ENCODE results near the gene PRDM2. TPM values are rescaled to one million over a fixed set of nuclear protein-coding genes. Genes with fewer than 3 reads are reported as not detected.

Gene PRDM2
- total RNA-seq, 5 donors from 2014 or later (not counting 1 experiment from before 2014, with no cell fraction given), result 93.3 to 162 (median 99.4) TPM

DNA sequence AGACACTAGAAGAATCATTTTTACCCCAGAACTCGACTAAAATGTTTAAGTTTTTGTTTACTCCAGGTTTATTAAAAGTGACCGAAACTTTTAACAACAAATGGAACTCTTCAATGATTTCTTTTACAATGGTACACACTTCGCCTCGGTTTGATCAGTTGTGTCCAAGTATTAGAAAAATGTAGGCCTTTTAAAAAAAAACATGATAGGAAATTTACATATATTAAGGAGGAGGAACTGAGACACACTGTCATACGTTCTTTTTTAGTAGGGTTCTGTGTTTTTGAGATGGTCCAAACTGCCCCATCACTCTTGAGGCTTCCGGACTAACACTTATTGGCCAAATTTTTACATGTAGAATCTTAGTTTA, 1.3 kb downstream of the PRDM2 start:
- Mint-ChIP-seq H3K4me3 (peak overlapping the region; percentile 92 to 98 (median 94)), H3K4me1 (peaks cover 62 to 64% (median 62%) of the 10 kb centered on the region in 3 donors), H3K36me3 (peaks cover 8% of the 10 kb centered on the region), H3K27ac (peak overlapping the region; percentile 97), H3K27me3 (no peaks in the 10 kb centered on the region), H3K9me3 (peaks cover 0 to 4% (median 0%) of the 10 kb centered on the region in 3 donors)
- Histone ChIP-seq H3K9me3 (no peaks in the 10 kb centered on the region), H3K4me3 (ENCODE audit: control insufficient read depth in 1 of 2, extremely low read depth in 1 of 2, low read length in 1 of 2) (peak overlapping the region; percentile 74 to 80), H3K27ac (ENCODE audit: low read length) (peak overlapping the region; percentile 92), H3K4me1 (ENCODE audit: control insufficient read depth in 1 of 2, extremely low read depth in 1 of 2, insufficient read depth in 2 of 2, low read length in 2 of 2) (peaks cover 29 to 30% of the 10 kb centered on the region in 2 experiments), H3K36me3 (ENCODE audit: control insufficient read depth in 2 of 2, extremely low read depth in 1 of 2, insufficient read depth in 1 of 2, low read length in 1 of 2) (no peaks in the 10 kb centered on the region), H3K27me3 (replicated peaks in 1 of 2; ENCODE audit: control insufficient read depth in 2 of 2, extremely low read depth in 1 of 2, insufficient read depth in 2 of 2, low read length in 1 of 2) (peaks cover 0 to under 1% of the 10 kb centered on the region in 2 experiments)
- peak in 1 of 35 experiments; percentile 17 for DNase-seq
- ChIA-PET CTCF (interaction anchor here in 1 of 2 donors (0.8 to 1.1 kb wide), 3 partner anchors 24 to 48 kb away, joined by 3 to 5 read pairs (median 3); no protein-coding TSS in a partner anchor), POLR2A (interaction anchor here in 1 of 2 donors (0.6 to 1.2 kb wide), 5 partner anchors 28 to 55 kb away, joined by 3 to 15 read pairs (median 6); no protein-coding TSS in a partner anchor)
- no peak for ATAC-seq (replicated peaks in 1 of 4)
- 100% methylated on average over 1 of the region's 6 CpGs for WGBS (ENCODE audit: insufficient coverage)

- Mint-ChIP-seq H3K4me3 (peak overlapping the region; percentile 67 to 94 (median 76)), H3K4me1 (peaks cover 71 to 74% (median 71%) of the 10 kb centered on the region in 3 donors), H3K36me3 (peaks cover 9% of the 10 kb centered on the region), H3K9me3 (peaks cover 0 to 1% (median 0%) of the 10 kb centered on the region in 3 donors), H3K27me3 (no peaks in the 10 kb centered on the region), H3K27ac (peak overlapping the region; percentile 93 to 97)
- Histone ChIP-seq H3K4me3 (ENCODE audit: control insufficient read depth in 1 of 2, extremely low read depth in 1 of 2, low read length in 1 of 2) (peak overlapping the region in 1 of 2 donors; percentile 9), H3K27ac (ENCODE audit: low read length) (peak overlapping the region; percentile 92), H3K4me1 (ENCODE audit: control insufficient read depth in 1 of 2, extremely low read depth in 1 of 2, insufficient read depth in 2 of 2, low read length in 2 of 2) (peaks cover 31 to 32% of the 10 kb centered on the region in 2 experiments), H3K9me3 (no peaks in the 10 kb centered on the region), H3K27me3 (replicated peaks in 1 of 2; ENCODE audit: control insufficient read depth in 2 of 2, extremely low read depth in 1 of 2, insufficient read depth in 2 of 2, low read length in 1 of 2) (no peaks in the 10 kb centered on the region), H3K36me3 (ENCODE audit: control insufficient read depth in 2 of 2, extremely low read depth in 1 of 2, insufficient read depth in 1 of 2, low read length in 1 of 2) (no peaks in the 10 kb centered on the region)
- ATAC-seq (replicated peaks in 1 of 4), result peak; percentile 37 to 83 (median 42)
- 10% methylated on average over 2 of the region's 10 CpGs for WGBS (ENCODE audit: insufficient coverage)
- ChIA-PET POLR2A (interaction anchor here in 1 of 2 donors (0.5 to 1.6 kb wide), 10 partner anchors 11 to 84 kb away, joined by 3 to 27 read pairs (median 4); no protein-coding TSS in a partner anchor), CTCF (interaction anchor here (0.6 to 2.8 kb wide), 12 partner anchors 11 to 54 kb away, joined by 3 to 23 read pairs (median 4); no protein-coding TSS in a partner anchor)
- peak in 34 of 35 experiments; percentile 17 to 91 (median 72) for DNase-seq
Observed at GRCh38 chr1:13702425-13703127, 2.6 kb downstream of the PRDM2 start.

GRCh38 chr1:13703128-13703513, 3.1 kb downstream of the PRDM2 start:
- H3K4me3 Mint-ChIP-seq, result peak overlapping the region; percentile 67 to 94 (median 76)
- H3K4me3 ChIP-seq (ENCODE audit: control insufficient read depth in 1 of 2, extremely low read depth in 1 of 2, low read length in 1 of 2), result no peak overlapping the region
- no peaks in the 10 kb centered on the region for H3K9me3 Mint-ChIP-seq
- no peaks in the 10 kb centered on the region for H3K27me3 ChIP-seq (replicated peaks in 1 of 2; ENCODE audit: control insufficient read depth in 2 of 2, extremely low read depth in 1 of 2, insufficient read depth in 2 of 2, low read length in 1 of 2)
- peak in 1 of 4 experiments; percentile 14 for ATAC-seq (replicated peaks in 1 of 4)
- peaks cover 31 to 34% of the 10 kb centered on the region in 2 experiments for H3K4me1 ChIP-seq (ENCODE audit: control insufficient read depth in 1 of 2, extremely low read depth in 1 of 2, insufficient read depth in 2 of 2, low read length in 2 of 2)
- WGBS (ENCODE audit: insufficient coverage), result no CpG with 5 or more reads among the region's 2 CpGs
- H3K4me1 Mint-ChIP-seq, result peaks cover 75 to 77% (median 76%) of the 10 kb centered on the region in 3 donors
- ChIA-PET POLR2A (interaction anchor here in 1 of 2 donors (0.5 to 1.6 kb wide), 10 partner anchors 10 to 84 kb away, joined by 3 to 27 read pairs (median 4); no protein-coding TSS in a partner anchor), CTCF (interaction anchor here (0.6 to 2.8 kb wide), 11 partner anchors 10 to 54 kb away, joined by 3 to 23 read pairs (median 5); no protein-coding TSS in a partner anchor)
- H3K9me3 ChIP-seq, result no peaks in the 10 kb centered on the region
- no peaks in the 10 kb centered on the region for H3K27me3 Mint-ChIP-seq
- H3K36me3 Mint-ChIP-seq, result peaks cover 9% of the 10 kb centered on the region
- peak overlapping the region; percentile 92 for H3K27ac ChIP-seq (ENCODE audit: low read length)
- no peaks in the 10 kb centered on the region for H3K36me3 ChIP-seq (ENCODE audit: control insufficient read depth in 2 of 2, extremely low read depth in 1 of 2, insufficient read depth in 1 of 2, low read length in 1 of 2)
- peak overlapping the region; percentile 93 to 97 for H3K27ac Mint-ChIP-seq
- DNase-seq, result no peak

DNA sequence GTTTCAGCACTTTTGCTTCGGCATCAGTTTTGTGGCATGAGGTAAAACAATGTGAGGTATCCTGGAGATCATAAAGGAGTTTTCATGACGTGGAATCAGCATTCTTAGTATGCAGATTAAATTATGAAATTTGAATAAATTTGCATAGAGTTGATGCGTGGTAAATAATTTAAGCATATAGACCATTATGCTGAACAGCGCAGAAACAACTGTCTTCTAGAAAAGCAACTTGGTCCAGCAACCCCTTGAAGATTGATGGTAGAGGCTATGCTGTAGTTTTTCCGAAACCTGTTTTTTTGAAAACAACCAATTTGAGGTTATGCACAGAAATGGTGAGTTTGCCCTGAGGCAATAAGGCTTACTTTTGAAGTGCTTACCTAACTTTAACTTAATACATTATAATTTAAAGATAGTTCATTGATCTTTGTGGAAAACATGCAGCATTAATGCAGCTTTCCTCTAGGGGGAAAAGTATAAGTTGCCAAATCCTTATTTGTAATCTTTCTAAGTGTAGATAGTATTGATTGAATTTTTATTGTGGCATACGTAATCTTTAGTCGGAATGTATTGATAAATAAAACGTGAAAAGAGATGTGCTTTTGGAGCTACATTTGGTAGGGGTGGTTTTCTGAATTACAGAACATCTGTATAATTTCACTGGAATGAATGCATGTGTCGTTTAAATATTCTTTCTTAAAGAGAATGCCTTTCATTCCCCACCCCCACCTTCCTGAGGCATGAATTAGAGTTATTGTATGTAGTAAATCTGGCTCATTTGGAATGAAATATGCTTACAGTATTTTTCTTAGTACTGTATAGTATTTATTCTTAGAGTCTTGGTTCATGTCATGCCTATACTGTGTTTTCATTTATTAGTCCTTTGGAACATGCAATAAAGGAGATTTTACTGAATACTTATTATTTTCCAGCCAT, 3.8 kb downstream of the PRDM2 start:
- peaks cover 80 to 84% (median 83%) of the 10 kb centered on the region in 3 donors for H3K4me1 Mint-ChIP-seq
- H3K9me3 Mint-ChIP-seq, result no peaks in the 10 kb centered on the region
- Histone ChIP-seq H3K36me3 (ENCODE audit: control insufficient read depth in 2 of 2, extremely low read depth in 1 of 2, insufficient read depth in 1 of 2, low read length in 1 of 2) (no peaks in the 10 kb centered on the region), H3K27me3 (replicated peaks in 1 of 2; ENCODE audit: control insufficient read depth in 2 of 2, extremely low read depth in 1 of 2, insufficient read depth in 2 of 2, low read length in 1 of 2) (no peaks in the 10 kb centered on the region), H3K9me3 (no peaks in the 10 kb centered on the region), H3K4me3 (ENCODE audit: control insufficient read depth in 1 of 2, extremely low read depth in 1 of 2, low read length in 1 of 2) (no peak overlapping the region), H3K4me1 (ENCODE audit: control insufficient read depth in 1 of 2, extremely low read depth in 1 of 2, insufficient read depth in 2 of 2, low read length in 2 of 2) (peaks cover 29 to 39% of the 10 kb centered on the region in 2 experiments), H3K27ac (ENCODE audit: low read length) (peak overlapping the region; percentile 92)
- peaks cover 9% of the 10 kb centered on the region for H3K36me3 Mint-ChIP-seq
- no peak for ATAC-seq (replicated peaks in 1 of 4)
- POLR2A ChIA-PET, result interaction anchor here in 1 of 2 donors (0.6 to 1.6 kb wide), 8 partner anchors 10 to 48 kb away, joined by 3 to 27 read pairs (median 6); no protein-coding TSS in a partner anchor
- WGBS (ENCODE audit: insufficient coverage), result 100% methylated on average over 3 of the region's 9 CpGs
- CTCF ChIA-PET, result interaction anchor here (0.5 to 2.8 kb wide), 8 partner anchors 9 to 63 kb away, joined by 3 to 23 read pairs (median 8); no protein-coding TSS in a partner anchor
- H3K4me3 Mint-ChIP-seq, result peak overlapping the region in 1 of 3 donors; percentile 94
- peak overlapping the region; percentile 93 to 97 for H3K27ac Mint-ChIP-seq
- no peaks in the 10 kb centered on the region for H3K27me3 Mint-ChIP-seq
- peak in 1 of 35 experiments; percentile 14 for DNase-seq

DNA sequence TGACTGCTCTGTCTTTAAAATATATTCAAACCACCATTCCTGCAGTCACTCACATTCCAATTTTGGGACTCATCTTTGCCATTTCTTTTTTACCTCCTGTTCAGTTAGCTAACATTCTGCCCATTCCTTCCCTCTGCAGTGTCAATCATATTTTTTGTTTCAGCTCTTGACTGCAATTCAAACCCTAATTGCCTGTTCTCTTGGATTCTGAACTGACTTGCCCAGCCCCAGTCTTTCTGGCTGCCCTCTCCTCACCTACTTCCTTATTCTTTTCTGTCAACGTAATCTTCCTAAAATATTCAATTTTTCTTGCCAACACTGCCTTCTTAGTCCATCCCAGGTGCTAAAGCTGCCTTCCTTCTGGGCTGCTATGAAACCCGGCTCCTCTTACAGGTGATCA, 6.1 kb downstream of the PRDM2 start:
- H3K36me3 ChIP-seq (ENCODE audit: control insufficient read depth in 2 of 2, extremely low read depth in 1 of 2, insufficient read depth in 1 of 2, low read length in 1 of 2), result no peaks in the 10 kb centered on the region
- no peaks in the 10 kb centered on the region for H3K9me3 ChIP-seq
- H3K27me3 ChIP-seq (replicated peaks in 1 of 2; ENCODE audit: control insufficient read depth in 2 of 2, extremely low read depth in 1 of 2, insufficient read depth in 2 of 2, low read length in 1 of 2), result no peaks in the 10 kb centered on the region
- WGBS (ENCODE audit: insufficient coverage), result 60% methylated on average over 1 of the region's 2 CpGs
- CTCF ChIA-PET, result interaction anchor here (0.6 to 0.8 kb wide), 2 partner anchors 21 to 1686 kb away, joined by 3 to 4 read pairs; no protein-coding TSS in a partner anchor
- Mint-ChIP-seq H3K9me3 (no peaks in the 10 kb centered on the region), H3K36me3 (peaks cover 9% of the 10 kb centered on the region), H3K4me3 (peak overlapping the region in 1 of 3 donors; percentile 44), H3K4me1 (peaks cover 81 to 87% (median 83%) of the 10 kb centered on the region in 3 donors), H3K27me3 (no peaks in the 10 kb centered on the region), H3K27ac (peak overlapping the region; percentile 7 to 39)
- DNase-seq (no peak), ATAC-seq (replicated peaks in 1 of 4) (no peak)
- POLR2A ChIA-PET, result interaction anchor here in 1 of 2 donors (0.6 kb wide), 1 partner anchor 43 kb away, joined by 3 read pairs; no protein-coding TSS in a partner anchor
- H3K4me3 ChIP-seq (ENCODE audit: control insufficient read depth in 1 of 2, extremely low read depth in 1 of 2, low read length in 1 of 2), result no peak overlapping the region
- H3K4me1 ChIP-seq (ENCODE audit: control insufficient read depth in 1 of 2, extremely low read depth in 1 of 2, insufficient read depth in 2 of 2, low read length in 2 of 2), result peaks cover 15 to 34% of the 10 kb centered on the region in 2 experiments
- no peak overlapping the region for H3K27ac ChIP-seq (ENCODE audit: low read length)
